ENCODE data around the gene HDGFL2. TPM values are rescaled to one million over a fixed set of nuclear protein-coding genes. Genes with fewer than 3 reads are reported as not detected.

Gene HDGFL2
- total RNA-seq, 2 donors from 2014 or later = 29.9 to 39.3 TPM

DNA sequence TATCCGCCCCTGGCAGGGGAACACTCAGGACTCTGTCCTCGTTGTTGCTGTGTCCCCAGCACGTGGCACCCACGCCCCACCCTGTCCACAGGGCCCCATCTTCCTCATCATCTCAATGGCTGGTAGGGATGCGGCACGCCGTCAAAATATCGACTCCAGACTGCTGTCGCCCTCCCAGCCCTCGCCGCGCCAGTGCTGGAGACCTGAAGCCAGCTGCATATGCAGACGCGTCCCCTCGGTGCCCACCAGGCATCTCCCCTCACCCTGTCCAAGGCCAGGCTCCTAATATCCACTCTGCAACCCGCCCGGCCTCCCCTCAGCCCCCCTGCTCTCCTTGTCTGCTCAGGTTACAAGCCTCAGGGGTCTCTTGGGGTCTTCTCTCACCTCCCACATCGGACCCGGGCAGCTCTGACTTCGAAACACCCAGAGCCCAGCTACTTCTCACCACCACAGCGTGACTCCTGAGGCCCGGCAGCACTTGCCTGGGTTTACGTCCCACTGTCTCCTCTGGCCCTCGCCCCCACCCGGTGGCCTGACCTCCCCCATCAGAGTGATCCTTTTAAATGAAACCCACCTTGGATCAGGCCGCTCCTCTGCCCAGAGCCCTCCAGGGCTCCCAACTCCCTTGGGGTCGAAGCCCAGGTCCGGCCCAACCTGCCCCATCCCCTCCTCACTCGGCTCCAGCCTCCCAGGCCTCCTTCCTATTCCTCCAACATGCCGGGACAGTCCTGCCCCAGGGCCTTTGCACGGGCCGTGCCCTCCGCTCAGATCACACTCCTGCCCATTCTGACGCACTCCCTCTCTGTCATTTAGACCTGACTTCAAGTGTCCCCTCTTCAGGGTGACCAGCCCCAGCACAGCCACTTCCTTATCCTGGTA lies 33.7 kb downstream of the HDGFL2 start:
- intact Hi-C loops (cut with DNase I, micrococcal nuclease) = no loop called here
- no peak for ATAC-seq
- DNase-seq = no peak

DNA sequence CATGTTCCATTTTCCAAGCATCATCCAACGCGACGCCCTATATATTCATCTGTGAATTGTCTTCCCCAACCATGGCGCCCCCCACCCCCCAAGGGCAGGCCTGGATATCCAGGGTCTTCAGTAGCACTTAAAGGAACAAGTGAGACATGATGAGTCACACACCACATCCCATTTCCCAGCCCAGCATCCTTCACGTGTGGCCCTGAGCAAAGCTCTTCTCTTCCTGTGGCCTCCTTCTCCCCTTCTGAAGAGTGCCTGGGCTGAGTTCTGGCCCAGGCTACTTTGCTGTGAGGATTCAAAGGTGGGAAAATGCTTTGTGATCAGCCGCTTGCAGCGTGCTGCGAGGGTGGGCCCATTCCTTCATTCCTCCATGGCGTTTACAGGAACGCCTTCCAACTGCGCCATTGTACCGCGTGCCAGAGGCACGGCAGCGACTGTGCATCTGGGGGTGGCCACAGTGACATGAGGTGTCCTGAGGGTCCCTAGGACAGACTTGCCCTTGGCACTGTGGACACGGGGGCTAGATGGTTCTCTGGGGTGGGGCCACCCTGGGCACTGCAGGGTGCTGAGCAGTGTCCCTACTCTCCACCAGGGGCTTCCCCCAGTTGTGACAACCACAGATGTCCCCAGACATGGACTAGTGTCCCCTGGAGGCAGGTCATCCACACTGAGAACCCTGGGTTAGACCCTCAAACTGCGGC lies 34.5 kb downstream of the HDGFL2 start:
- intact Hi-C loops (cut with DNase I, micrococcal nuclease) = no loop called here
- DNase-seq = no peak
- ATAC-seq = no peak

DNA sequence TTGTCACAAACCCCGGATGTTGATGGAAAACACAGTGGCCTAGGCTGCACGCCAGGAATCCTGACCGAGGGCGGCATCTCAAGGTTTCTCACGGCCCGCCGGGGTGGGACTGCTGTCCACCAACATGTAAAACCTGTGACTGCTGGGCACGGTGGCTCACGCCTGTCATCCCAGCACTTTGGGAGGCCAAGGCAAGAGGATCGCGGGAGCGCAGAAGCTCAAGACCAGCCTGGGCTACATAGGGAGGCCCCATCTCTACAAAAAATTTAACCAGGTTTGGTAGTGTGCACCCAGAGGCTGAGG lies 35.0 kb downstream of the HDGFL2 start:
- no peak for DNase-seq
- intact Hi-C loops (cut with DNase I, micrococcal nuclease) = no loop called here
- no peak for ATAC-seq

DNA sequence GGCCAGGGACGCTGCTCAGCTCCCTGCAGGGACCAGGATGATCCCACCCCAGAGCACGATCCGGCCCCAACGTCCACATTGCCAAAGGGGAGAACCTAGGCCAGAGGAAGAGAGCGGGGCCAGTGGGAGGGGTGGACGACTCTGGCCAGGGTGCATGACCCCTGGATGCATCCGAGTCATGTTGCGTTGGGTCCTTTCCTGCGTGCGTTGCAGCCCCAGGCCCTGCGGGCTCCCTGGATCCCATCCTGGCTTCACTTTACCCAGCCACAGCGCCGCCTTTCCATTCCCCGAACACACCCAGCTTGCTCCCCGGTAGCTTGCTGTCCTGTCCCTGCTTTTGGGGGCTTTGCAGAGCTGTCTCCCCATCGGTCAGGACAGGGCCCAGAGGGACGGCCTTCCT lies 35.7 kb downstream of the HDGFL2 start:
- DNase-seq (no peak), ATAC-seq (no peak)
- intact Hi-C loops (cut with DNase I, micrococcal nuclease) = no loop called here

DNA sequence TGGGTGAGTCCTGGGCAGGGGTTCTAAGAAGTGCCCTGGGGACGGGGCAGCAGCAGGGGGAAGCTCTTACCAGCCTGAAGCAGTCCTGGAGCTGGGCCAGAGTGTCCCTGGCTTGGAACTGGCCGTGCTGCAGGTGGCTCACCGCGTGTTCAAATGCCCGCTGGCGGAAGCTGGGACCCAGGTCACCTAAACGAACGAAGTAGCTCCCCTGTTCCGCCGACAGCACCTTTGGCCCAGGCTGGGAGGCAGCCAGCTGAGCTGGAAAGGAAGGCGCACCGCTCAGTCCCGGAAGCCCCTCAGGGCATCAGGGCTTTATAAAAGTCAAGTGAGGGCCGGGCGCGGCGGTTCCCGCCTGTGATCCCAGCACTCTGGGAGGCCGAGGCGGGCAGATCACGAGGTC lies 36.6 kb downstream of the HDGFL2 start:
- intact Hi-C loops (cut with DNase I, micrococcal nuclease) = no loop called here
- ATAC-seq = no peak
- DNase-seq = no peak

DNA sequence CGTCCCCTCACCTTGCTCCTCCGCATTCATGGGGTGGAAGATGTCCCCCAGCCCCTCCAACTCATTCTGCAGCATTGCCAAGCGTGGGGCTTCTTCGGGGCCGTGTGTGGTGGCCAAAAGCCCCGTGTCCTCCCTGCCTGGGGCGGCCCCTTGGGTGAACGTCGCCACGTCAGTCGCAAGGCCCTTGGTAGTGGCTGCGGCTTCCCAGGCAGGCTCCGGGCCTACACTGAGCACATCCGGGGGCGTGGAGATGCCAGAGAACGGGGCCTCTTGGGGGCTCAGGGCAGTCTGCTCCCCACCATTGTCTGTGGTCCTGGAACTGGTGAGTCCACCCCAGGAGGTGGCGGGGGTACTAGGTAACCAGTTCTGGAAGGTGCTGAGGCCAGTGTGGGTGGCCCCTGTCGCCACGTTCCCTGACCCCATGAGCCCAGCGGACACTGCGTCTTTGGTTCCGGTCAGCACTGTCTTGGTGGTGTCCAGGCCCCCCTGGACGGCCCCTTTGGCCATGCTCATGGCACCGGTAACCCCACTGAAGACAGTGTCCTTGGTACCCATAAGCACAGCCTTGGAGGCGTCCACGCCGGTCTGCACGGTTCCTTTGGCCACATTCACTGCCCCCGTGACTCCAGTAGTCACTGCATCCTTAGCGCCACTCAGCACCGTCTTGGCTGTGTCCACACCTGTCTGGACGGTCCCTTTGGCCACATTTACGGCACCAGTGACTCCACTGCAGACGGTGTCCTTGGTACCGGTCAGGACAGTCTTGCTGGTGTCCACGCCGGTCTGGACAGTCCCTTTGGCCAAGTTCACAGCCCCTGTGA lies 38.5 kb downstream of the HDGFL2 start:
- no peak for DNase-seq
- no peak for ATAC-seq
- intact Hi-C loops (cut with DNase I, micrococcal nuclease) = no loop called here

DNA sequence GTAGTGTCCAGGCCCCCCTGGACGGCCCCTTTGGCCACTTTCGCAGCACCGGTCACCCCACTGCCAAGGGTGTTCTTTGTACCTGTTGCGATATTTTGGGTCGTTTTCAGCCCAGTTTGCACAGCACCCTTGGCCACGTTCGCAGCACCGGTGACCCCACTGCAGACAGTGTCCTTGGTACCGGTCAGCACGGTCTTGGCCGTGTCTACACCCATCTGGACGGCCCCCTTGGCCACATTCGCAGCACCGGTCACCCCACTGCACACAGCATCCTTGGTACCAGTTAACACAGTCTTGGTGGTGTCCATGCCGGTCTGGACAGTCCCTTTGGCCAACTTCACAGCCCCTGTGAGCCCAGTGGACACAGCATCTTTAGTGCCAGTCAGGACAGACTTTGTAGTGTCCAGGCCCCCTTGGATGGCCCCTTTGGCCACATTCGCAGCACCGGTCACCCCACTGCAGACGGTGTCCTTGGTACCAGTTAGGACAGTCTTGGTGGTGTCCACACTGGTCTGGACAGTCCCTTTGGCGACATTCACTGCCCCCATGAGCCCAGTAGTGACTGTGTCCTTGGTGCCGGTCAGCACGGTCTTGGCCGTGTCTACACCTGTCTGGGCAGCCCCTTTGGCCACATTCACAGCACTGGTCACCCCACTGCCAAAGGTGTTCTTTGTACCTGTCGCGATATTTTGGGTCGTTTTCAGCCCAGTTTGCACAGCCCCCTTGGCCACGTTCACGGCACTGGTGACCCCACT lies 39.4 kb downstream of the HDGFL2 start:
- intact Hi-C loops (cut with DNase I, micrococcal nuclease) = no loop called here
- DNase-seq (no peak), ATAC-seq (no peak)

DNA sequence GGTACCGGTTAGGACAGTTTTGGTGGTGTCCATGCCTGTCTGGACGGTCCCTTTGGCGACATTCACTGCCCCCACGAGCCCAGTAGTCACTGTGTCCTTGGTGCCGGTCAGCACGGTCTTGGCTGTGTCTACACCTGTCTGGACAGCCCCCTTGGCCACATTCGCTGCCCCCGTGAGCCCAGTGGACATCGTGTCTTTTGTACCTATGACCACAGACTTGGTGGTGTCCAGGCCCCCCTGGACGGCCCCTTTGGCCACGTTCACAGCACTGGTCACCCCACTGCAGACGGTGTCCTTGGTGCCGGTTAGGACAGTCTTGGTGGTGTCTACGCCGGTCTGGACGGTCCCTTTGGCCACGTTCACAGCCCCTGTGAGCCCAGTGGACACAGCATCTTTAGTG lies 40.0 kb downstream of the HDGFL2 start:
- ATAC-seq = no peak
- DNase-seq = no peak
- intact Hi-C loops (cut with DNase I, micrococcal nuclease) = no loop called here

DNA sequence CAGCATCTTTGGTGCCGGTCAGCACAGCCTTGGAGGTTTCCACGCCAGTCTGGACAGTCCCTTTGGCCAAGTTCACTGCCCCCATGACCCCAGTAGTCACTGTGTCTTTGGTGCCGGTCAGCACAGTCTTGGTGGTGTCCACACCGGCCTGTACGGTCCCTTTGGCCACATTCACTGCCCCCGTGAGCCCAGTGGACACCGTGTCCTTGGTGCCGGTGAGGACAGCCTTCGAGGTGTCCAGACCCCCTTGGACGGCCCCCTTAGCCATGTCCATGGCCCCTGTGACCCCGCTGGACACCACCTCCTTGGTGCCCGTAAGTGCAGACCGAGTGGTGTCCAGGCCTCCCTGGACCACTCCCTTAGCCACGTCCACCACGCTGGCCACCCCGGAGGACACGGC lies 41.2 kb downstream of the HDGFL2 start:
- ATAC-seq (no peak), DNase-seq (no peak)
- intact Hi-C loops (cut with DNase I, micrococcal nuclease) = no loop called here

DNA sequence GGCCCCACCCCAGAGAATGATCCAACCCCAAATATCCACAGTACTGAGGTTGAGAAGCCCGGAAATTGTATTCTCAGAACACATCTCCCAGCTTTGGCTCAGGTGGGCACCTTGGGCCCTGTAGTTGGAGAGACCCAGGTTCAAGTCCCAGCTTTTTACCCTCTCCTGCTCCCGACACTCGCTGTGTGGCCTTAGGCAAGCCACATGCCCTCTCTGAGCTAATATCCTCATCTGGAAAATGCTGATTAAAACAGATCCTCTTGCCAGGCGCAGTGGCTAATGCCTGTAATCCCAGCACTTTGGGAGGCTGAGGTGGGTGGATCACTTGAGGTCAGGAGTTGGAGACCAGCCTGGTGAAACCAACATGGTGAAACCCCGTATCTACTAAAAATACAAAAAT lies 43.6 kb downstream of the HDGFL2 start:
- no peak for ATAC-seq
- intact Hi-C loops (cut with DNase I, micrococcal nuclease) = no loop called here
- DNase-seq = no peak

DNA sequence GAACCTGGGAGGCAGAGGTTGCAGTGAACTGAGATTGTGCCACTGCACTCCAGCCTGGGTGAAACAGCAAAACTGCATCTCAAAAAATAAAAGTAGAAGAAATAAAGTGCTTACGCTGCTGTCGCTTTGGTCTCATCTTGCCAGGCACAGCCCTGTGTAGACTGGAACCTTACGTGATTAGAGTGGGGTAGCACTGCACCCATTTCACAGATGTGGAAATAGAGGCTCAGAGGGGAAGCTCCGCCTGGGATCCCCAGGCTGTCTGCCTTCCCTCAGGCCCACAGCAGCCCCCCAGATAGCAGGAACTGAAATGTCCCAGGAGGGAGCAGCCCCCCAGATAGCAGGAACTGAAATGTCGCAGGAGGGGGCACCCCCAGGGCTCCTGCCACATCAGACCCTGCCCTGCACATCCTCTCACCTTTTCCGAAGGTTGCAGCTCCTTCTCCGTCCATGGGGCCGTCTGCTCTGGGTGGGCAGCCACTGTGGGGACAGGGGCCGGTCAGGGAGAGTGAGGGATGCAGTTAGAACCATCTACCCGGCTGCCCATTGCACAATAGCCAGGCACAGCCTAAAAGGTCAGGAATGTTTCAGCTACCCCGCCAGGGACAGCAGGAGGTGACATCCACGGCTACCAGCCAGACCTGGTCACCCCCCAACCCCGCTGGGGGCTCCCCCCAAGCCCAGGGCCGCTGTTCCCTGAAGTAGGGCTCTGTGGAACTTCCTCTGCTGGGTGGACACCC lies 44.3 kb downstream of the HDGFL2 start:
- DNase-seq (no peak), ATAC-seq (no peak)
- intact Hi-C loops (cut with DNase I, micrococcal nuclease) = no loop called here

DNA sequence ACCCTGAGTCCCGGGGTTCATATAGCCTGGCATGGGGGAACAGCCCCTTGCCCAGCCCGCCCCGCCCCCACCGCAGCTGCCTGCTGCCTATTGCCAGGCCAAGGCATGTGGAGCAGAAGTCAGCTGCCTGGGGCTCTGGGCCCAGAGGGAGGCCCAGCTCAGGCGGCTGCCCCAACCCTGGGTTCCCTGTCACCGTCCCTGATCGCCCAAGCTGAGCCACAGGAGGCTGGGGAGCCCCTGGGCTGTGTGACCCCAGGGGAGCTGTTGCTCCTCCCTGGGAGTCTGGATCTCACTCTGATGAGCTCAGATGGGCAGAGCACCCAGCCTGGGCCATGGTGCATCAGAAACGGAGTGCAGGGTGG lies 44.8 kb downstream of the HDGFL2 start:
- ATAC-seq (no peak), DNase-seq (no peak)
- intact Hi-C loops (cut with DNase I, micrococcal nuclease) = no loop called here

DNA sequence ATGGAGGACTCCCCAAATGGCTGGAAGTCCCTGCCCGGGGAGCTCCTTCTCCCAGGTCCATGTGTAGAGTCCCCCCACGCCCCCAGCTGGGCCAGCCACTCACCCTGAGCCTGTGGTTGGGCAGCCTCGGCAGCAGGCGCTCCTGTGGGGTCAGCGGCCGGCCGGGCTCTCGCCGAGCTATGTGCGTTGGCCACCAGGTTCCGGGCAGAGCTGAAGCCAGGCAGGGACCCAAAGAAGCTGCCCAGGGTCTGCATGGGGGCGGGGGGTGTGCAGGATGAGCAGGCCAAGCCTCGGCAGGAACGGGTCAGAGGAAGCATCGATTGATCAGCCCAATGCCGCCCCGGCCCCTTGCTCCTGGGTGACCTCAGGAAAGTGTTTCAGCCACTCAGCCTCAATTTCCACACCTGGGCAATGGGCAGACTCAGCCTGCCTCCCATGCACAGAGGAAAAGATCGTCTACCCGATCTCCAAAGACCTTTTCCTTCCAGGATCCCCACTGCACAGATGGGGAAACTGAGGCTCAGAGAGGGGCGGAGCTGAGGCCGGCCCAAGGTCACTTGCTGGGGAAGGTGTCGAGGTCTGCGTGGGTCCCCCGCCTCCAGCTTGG lies 45.5 kb downstream of the HDGFL2 start:
- intact Hi-C loops (cut with DNase I, micrococcal nuclease) = no loop called here
- DNase-seq (no peak), ATAC-seq (no peak)

DNA sequence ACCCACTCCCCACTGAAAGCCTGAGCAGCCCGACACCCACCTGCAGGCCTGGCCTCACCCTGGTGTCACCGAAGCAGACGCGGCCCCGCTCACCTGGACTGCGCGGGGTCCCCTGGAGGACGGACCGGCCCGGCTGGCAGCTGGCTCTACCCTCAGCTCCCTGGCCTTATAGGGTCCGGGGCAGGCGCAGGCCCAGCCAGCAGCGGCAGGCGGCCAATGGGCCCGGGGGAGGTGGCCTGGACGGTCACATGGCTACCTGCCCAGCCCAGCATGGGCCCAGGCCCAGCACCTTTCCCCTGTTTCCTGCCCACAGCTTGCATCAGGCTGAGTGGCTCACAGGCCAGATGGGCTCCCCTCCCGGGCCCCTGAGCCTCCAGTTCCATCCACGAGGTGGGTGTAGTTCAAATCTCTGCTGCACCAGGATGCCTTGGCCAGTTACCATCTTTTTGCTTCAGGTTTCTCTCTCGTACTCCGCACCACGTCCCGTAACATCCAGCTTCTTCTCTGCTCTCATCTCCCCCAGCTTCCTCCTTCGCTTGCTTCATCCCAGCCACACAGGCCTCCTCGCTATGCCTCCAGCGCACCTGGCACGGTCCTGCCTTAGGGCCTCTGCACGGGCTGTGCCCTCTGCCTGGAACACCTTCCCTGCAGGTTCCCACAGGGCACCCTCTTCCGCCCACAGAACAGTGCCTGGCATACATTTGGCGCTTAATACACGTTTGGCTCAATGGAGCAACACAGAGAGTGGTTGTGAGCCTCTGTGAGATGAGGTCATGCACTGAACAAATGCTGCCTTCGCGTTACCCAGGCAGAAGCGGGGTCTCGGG lies 46.5 kb downstream of the HDGFL2 start, which contains the start of gene PLIN4:
Gene PLIN4, minus strand, starts transcription at position 142 of the 827 bp plus-strand sequence. CDS start 214 bp downstream, outside the sequence.
- intact Hi-C loops (cut with DNase I, micrococcal nuclease) = no loop called here
- ATAC-seq (peak; percentile 56), DNase-seq (peak in 1 of 2 donors; percentile 73)

DNA sequence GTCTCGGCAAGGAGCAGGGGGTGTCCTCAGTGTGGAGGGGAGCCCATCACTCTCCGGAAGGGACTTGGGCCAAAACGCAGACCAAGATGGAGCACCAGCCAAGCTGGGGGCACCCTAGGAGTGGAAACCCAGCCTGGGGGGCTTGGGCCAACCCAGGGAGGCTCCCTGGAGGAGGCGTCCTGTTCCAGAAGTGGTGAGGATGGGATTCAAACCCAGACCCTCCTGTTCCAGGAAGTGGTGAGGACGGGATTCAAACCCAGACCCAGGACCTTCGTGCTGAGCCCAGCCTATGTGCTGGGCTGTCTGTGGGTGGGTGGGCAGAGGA lies 47.0 kb downstream of the HDGFL2 start:
- intact Hi-C loops (cut with DNase I, micrococcal nuclease) = no loop called here
- DNase-seq (no peak), ATAC-seq (no peak)

DNA sequence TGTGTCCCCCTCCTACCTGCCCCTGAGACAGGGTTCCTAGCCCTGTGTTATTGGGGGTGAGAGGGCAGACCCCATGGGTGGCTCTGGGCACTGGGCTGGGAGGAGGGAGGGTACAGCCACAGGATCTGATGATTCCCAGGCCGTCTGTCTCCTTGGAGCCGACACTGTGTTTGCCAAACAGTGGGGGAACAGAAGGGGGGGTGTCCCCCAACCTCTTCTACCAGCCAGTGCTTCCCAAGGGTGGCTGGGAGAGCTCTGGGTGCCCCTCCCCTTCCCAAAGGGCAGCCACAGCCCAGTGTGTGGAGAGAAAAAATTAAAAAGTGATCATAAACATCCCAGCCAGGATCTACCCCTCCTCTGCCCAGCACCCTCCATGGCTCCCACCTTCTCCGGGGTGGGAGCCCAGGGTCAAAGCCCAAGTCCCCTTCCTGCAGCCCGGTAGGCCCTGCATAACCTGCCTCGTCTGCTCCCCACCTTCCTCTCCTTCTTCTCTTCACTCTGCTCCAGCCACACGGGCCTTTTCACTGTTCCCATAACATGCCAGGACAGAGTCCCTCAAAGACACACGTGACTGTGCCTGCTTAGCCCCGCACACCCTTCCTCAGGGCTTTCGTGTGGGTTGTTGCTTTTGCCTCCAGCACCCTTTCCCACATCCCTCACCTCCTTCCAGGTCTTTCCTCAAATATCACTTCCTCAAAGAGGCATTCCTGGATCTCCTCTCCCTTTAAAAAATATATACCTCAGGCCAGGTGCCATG lies 47.6 kb downstream of the HDGFL2 start:
- DNase-seq = peak in 1 of 2 donors; percentile 73
- ATAC-seq = peak; percentile 29
- intact Hi-C loops (cut with DNase I, micrococcal nuclease) = no loop called here
